Right lobe of liver (tissue), 4 donors: ENCODE results near the gene AOAH.

Source experiments
- CTCF ChIP-seq, 4 donors: fragments of 200-600 bp in 3 of 4; fragments of 450-650 bp in 1 of 4; IDR thresholded peaks; one replicate each; pipeline versions ENCODE4 v1.5.1 to v1.8.0; 2016 to 2022; ENCODE audit warnings: antibody characterized with exemption in 4 of 4, mild to moderate bottlenecking in 2 of 4
- POLR2A ChIP-seq: fragments of 450-650 bp; IDR thresholded peaks from one replicate; pipeline ENCODE4 v1.6.1; 2017; ENCODE audit warnings: antibody characterized with exemption, mild to moderate bottlenecking
- donor health status: DM: no; HTN: no; CAD: no.
- donor health status: DM: no; HTN: no; CAD: no.
- donor health status: DM: no; HTN: yes; CAD: no.

- TF ChIP-seq CTCF (IDR thresholded peaks at IDR 0.05): no peak
- TF ChIP-seq POLR2A: no peak
Observed at GRCh38 chr7:36629351-36629750, 94.9 kb downstream of the AOAH start.
